Osteoblast (primary cell): Measurements from ENCODE around the gene TRAPPC5. TPM values are rescaled to one million over a fixed set of nuclear protein-coding genes. Genes with fewer than 3 reads are reported as not detected.

ENCODE experiments used
- DNase-seq: peaks from one replicate; pipeline ENCODE4 v3.0.0; 2011; ENCODE audit warnings: low spot score, mixed read lengths; ENCODE audit not compliant: insufficient read length; ENCODE audit errors: missing footprints
- H2AFZ ChIP-seq: 2 replicates; pipeline ENCODE4 v1.6.0; 2011; ENCODE audit warnings: mild to moderate bottlenecking, low read length
- H3K27ac ChIP-seq: 2 replicates; pipeline ENCODE4 v1.5.1; 2011; ENCODE audit warnings: mild to moderate bottlenecking, low read depth, low read length, moderate library complexity
- H3K27me3 ChIP-seq: 2 replicates; pipeline ENCODE4 v1.6.0; 2012; ENCODE audit warnings: mild to moderate bottlenecking, control low read depth, inconsistent platforms, low read length, moderate library complexity; ENCODE audit not compliant: insufficient read depth
- H3K36me3 ChIP-seq: 2 replicates; pipeline ENCODE4 v1.5.1; 2011; ENCODE audit warnings: mild to moderate bottlenecking, low read length, control low read depth, moderate library complexity; ENCODE audit not compliant: insufficient read depth
- H3K4me1 ChIP-seq: 2 replicates; pipeline ENCODE4 v1.5.1; 2011; ENCODE audit warnings: mild to moderate bottlenecking, low read length, control low read depth, moderate library complexity; ENCODE audit not compliant: insufficient read depth
- H3K4me2 ChIP-seq: 2 replicates; pipeline ENCODE4 v1.6.0; 2011; ENCODE audit warnings: mild to moderate bottlenecking, low read length; ENCODE audit not compliant: insufficient read depth
- H3K4me3 ChIP-seq: fragments of 200-600 bp; sonication (generic); 3 replicates; pipeline ENCODE4 v1.5.1; 2012; ENCODE audit warnings: mild to moderate bottlenecking, low read length, inconsistent platforms; ENCODE audit not compliant: insufficient read depth
- H3K79me2 ChIP-seq: 2 replicates; pipeline ENCODE4 v1.6.0; 2012; ENCODE audit warnings: mild to moderate bottlenecking, low read length, control low read depth, inconsistent platforms; ENCODE audit not compliant: insufficient read depth
- H3K9me3 ChIP-seq: 2 replicates; pipeline ENCODE4 v1.5.1; 2011; ENCODE audit warnings: low read depth, low read length, control low read depth
- H4K20me1 ChIP-seq: 2 replicates; pipeline ENCODE4 v1.6.0; 2012; ENCODE audit warnings: mild to moderate bottlenecking, low read length, control low read depth; ENCODE audit not compliant: insufficient read depth
- total RNA-seq: library from RNA; depleted of rRNA; stranded (reverse); fragments of >200 nt; gene quantifications from 2 replicates; pipeline ENCODE4 v1.2.3, GENCODE V29; 2012
- TF ChIP-seq, protein P1 (sequence below): IDR thresholded peaks from 2 replicates; pipeline ENCODE4 v1.5.1; 2011; ENCODE audit warnings: mild to moderate bottlenecking, low read depth, low read length, moderate library complexity; ENCODE audit errors: extremely low read depth

The TRAPPC5 gene
- total RNA-seq, 1 donor: 26.4 TPM

DNA sequence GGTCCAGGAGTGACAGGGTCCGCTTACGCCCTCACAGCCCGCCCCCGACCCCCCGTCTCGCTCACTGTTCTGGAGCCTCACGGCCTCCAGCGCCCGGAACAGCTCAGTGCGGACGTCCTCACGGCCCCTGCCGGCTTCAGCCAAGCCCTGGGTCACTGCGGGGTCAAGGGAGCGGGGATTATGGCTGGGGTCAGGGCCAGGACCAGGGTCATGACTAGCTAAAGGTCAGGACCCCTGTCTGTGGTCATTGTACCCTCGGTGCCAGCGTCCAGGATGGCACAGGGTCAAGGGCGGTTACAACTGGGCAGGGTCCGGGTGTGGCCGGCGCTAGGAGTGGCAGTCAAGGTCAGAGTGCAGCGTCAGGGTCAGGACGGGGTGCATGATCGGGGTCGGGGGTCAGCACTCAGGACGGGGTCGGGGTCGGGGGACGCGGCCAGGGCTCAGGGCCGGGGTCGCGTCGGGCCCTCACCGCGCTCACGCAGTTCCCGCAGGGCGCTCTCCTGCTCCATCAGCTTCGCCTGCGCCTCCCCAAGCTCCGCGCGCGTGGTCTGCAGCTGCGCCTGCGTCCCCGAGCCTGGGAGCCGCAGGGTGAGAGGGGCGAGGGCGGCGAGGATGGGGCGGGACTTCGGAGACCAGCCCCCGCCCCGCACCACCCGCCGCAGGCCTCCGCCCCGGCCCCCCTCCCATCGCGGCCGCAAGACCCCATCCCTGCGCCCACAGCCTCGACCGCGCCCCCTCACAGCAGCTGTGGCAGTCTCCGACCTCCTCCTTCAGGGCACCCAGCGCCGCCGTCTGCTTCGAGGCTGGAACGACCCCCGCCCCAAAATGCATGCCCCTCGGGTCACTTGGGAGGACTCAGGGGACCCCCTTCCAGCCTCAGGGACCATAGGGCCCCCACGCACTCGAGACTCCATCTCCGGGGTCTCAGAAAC is 49.9 kb downstream of the TRAPPC5 start:
- no peak overlapping the region for H2AFZ ChIP-seq
- no peaks in the 10 kb centered on the region for H3K36me3 ChIP-seq
- TF ChIP-seq, protein P1, sequence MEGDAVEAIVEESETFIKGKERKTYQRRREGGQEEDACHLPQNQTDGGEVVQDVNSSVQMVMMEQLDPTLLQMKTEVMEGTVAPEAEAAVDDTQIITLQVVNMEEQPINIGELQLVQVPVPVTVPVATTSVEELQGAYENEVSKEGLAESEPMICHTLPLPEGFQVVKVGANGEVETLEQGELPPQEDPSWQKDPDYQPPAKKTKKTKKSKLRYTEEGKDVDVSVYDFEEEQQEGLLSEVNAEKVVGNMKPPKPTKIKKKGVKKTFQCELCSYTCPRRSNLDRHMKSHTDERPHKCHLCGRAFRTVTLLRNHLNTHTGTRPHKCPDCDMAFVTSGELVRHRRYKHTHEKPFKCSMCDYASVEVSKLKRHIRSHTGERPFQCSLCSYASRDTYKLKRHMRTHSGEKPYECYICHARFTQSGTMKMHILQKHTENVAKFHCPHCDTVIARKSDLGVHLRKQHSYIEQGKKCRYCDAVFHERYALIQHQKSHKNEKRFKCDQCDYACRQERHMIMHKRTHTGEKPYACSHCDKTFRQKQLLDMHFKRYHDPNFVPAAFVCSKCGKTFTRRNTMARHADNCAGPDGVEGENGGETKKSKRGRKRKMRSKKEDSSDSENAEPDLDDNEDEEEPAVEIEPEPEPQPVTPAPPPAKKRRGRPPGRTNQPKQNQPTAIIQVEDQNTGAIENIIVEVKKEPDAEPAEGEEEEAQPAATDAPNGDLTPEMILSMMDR: no peak
- H3K27me3 ChIP-seq: peaks cover 29% of the 10 kb centered on the region
- H4K20me1 ChIP-seq: no peaks in the 10 kb centered on the region
- H3K4me1 ChIP-seq: no peaks in the 10 kb centered on the region
- no peaks in the 10 kb centered on the region for H3K79me2 ChIP-seq
- H3K27ac ChIP-seq: no peak overlapping the region
- DNase-seq: no peak
- no peak overlapping the region for H3K4me2 ChIP-seq
- H3K9me3 ChIP-seq: no peaks in the 10 kb centered on the region
- H3K4me3 ChIP-seq: no peak overlapping the region

DNA sequence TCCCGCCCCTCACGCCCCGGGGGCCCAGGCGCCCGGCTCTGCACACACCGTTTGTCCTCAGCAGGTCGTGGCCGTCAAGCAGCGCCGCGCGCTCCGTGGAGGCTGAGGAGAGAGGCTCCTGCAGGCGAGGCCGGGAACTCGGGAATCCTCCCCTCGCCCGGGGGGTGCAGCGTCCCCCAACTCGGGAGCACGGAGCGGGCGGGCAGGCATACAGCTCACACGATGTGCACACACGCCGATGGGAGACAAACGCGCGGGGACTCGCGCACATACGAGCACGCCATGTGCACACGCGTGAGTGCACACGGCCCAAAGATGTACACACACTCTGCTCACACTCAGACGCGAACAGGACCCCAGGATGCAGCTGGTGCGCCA is 50.6 kb downstream of the TRAPPC5 start:
- H3K9me3 ChIP-seq: no peaks in the 10 kb centered on the region
- H4K20me1 ChIP-seq: no peaks in the 10 kb centered on the region
- peaks cover 29% of the 10 kb centered on the region for H3K27me3 ChIP-seq
- H2AFZ ChIP-seq: no peak overlapping the region
- no peak for DNase-seq
- TF ChIP-seq, protein P1: no peak
- H3K4me2 ChIP-seq: no peak overlapping the region
- no peaks in the 10 kb centered on the region for H3K4me1 ChIP-seq
- no peak overlapping the region for H3K4me3 ChIP-seq
- no peaks in the 10 kb centered on the region for H3K36me3 ChIP-seq
- no peaks in the 10 kb centered on the region for H3K79me2 ChIP-seq
- H3K27ac ChIP-seq: no peak overlapping the region

GRCh38 chr19:7731615-7732014 is 51.0 kb downstream of the TRAPPC5 start:
- H3K4me1 ChIP-seq: no peaks in the 10 kb centered on the region
- H3K4me2 ChIP-seq: no peak overlapping the region
- peaks cover 29% of the 10 kb centered on the region for H3K27me3 ChIP-seq
- TF ChIP-seq, protein P1: no peak
- H3K9me3 ChIP-seq: no peaks in the 10 kb centered on the region
- H3K36me3 ChIP-seq: no peaks in the 10 kb centered on the region
- H3K27ac ChIP-seq: no peak overlapping the region
- H3K4me3 ChIP-seq: no peak overlapping the region
- no peak overlapping the region for H2AFZ ChIP-seq
- no peak for DNase-seq
- no peaks in the 10 kb centered on the region for H3K79me2 ChIP-seq
- H4K20me1 ChIP-seq: no peaks in the 10 kb centered on the region

DNA sequence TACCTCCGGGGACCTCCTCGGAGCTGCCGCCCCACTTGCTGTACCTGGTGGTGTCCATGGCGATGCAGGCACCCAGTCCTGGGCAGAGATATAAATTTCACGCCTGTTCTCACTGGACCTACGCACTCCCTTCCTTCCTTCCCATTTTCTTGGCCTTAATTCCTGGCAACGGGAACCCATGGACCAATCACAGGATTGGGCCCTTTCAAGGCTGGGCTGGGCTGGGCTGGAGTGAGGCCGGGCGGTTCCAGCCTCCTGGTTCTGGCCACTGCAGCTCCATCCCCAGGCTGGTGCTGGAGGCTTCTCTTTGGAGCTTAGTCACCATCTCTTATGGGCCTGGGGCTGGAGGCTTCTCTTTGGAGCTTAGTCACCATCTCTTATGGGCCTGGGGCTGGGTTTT is 51.4 kb downstream of the TRAPPC5 start, which contains the start of gene CLEC4G:
Gene CLEC4G (minus strand): TSS at position 66 of the 400 bp plus-strand sequence. CDS start 8 bp downstream, at position 58.
- TF ChIP-seq, protein P1: no peak
- Histone ChIP-seq H3K4me2 (no peak within 1 kb of the TSS), H3K36me3 (no peaks in the 10 kb centered on the region), H3K27ac (no peak within 1 kb of the TSS), H3K4me3 (no peak within 1 kb of the TSS), H3K79me2 (no peaks in the 10 kb centered on the region), H3K4me1 (no peaks in the 10 kb centered on the region), H3K27me3 (peaks cover 30% of the 10 kb centered on the region), H2AFZ (no peak within 1 kb of the TSS), H3K9me3 (no peaks in the 10 kb centered on the region), H4K20me1 (no peaks in the 10 kb centered on the region)
- no peak for DNase-seq
